Suprapubic skin (tissue), 3 donors: ENCODE measurements around the gene TMEM184B.

Source experiments
- EP300 ChIP-seq: sonication (generic); formaldehyde crosslinking; IDR thresholded peaks from one replicate; pipeline ENCODE4 v1.6.1; 2017; ENCODE audit warnings: antibody characterized with exemption
- TF ChIP-seq, protein P1 (sequence below), 2 donors: fragments of 200-600 bp in 1 of 2; fragments of 450-650 bp in 1 of 2; sonication (generic) in 1 of 2; IDR thresholded peaks; one replicate each; pipeline ENCODE4 v1.5.1; 2016 to 2019; ENCODE audit warnings: antibody characterized with exemption in 2 of 2, mild to moderate bottlenecking in 1 of 2, moderate library complexity in 1 of 2

DNA sequence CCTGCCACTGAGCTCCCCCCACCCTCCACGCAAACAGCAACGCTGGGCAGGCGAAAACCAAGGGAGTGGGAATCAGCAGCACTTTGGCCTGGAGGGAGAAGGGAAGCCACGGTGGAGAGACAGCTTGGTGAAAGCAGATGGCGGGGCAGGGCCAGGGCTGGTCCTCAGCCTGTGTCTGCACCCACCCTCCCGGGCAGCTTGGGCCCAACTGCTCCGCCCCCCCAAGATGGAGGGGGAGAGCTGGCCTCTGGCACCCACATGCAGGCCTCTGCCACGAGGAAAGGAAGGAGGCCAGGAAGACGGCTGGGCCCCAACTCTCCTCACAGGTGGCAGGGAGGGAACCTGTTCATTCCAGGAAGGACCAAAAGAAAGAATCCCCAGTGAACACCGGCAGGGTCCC, 53.2 kb downstream of the TMEM184B start:
- TF ChIP-seq, protein P1, sequence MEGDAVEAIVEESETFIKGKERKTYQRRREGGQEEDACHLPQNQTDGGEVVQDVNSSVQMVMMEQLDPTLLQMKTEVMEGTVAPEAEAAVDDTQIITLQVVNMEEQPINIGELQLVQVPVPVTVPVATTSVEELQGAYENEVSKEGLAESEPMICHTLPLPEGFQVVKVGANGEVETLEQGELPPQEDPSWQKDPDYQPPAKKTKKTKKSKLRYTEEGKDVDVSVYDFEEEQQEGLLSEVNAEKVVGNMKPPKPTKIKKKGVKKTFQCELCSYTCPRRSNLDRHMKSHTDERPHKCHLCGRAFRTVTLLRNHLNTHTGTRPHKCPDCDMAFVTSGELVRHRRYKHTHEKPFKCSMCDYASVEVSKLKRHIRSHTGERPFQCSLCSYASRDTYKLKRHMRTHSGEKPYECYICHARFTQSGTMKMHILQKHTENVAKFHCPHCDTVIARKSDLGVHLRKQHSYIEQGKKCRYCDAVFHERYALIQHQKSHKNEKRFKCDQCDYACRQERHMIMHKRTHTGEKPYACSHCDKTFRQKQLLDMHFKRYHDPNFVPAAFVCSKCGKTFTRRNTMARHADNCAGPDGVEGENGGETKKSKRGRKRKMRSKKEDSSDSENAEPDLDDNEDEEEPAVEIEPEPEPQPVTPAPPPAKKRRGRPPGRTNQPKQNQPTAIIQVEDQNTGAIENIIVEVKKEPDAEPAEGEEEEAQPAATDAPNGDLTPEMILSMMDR (IDR thresholded peaks at IDR 0.05): no peak
- no peak for TF ChIP-seq EP300
